OCI-LY1 (cell line): ENCODE data around the gene COL4A4.

Experiments used
- CTCF ChIP-seq: fragments of 200-600 bp; sonication (generic), shearing (Covaris generic); IDR thresholded peaks from 2 replicates; pipeline ENCODE4 v1.5.1; 2017; ENCODE audit warnings: mild to moderate bottlenecking, antibody characterized with exemption, low read length, moderate library complexity, mixed read lengths
- EZH2 ChIP-seq: fragments of 200-600 bp; sonication (generic), shearing (Covaris generic); IDR thresholded peaks from 2 replicates; pipeline ENCODE4 v1.8.0; 2017; ENCODE audit warnings: borderline replicate concordance, mixed run types, mild to moderate bottlenecking, antibody characterized with exemption, low read length, moderate library complexity, mixed read lengths

- TF ChIP-seq CTCF = no peak
- no peak for TF ChIP-seq EZH2
Observed at GRCh38 chr2:227185615-227186232, 21.7 kb upstream of the COL4A4 start.
